GM19468 (cell line): ENCODE results near the gene SLC18A2.
"Not testable (repeated sequence)": the region's sequence is repeated elsewhere in the genome, so short reads cannot be mapped to it uniquely, and the experiment has no call there.

Source experiments
- ATAC-seq: cut with Tn5 transposase; IDR thresholded peaks from one replicate; pipeline ENCODE4 v1.9.1; 2021; ENCODE audit warnings: mild to moderate bottlenecking, moderate library complexity, moderate number of reproducible peaks; ENCODE audit not compliant: unreplicated experiment; ENCODE audit errors: extremely low read depth

The SLC18A2 gene

DNA sequence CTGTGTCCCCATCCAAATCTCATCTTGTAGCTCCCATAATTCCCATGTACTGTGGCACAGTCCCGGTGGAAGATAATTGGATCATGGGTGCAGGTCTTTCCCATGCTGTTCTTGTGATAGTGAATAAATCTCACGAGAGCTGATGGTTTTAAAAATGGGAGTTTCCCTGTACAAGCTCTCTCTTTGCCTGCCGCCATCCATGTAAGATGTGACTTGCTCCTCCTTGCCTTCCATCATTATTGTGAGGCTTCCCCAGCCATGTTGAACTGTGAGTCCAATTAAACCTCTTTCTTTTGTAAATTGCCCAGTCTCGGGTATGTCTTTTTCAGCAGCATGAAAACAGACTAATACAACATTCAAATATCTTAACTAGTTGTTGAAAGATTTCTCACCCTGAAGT, 10.8 kb upstream of the SLC18A2 start:
- ATAC-seq, result not testable (repeated sequence)

GRCh38 chr10:117237401-117237991, 3.4 kb upstream of the SLC18A2 start:
- ATAC-seq, result no peak

- no peak for ATAC-seq
Measured at GRCh38 chr10:117239051-117239450, 1.9 kb upstream of the SLC18A2 start.

GRCh38 chr10:117239721-117240620, 943 bp upstream of the SLC18A2 start:
- no peak for ATAC-seq

DNA sequence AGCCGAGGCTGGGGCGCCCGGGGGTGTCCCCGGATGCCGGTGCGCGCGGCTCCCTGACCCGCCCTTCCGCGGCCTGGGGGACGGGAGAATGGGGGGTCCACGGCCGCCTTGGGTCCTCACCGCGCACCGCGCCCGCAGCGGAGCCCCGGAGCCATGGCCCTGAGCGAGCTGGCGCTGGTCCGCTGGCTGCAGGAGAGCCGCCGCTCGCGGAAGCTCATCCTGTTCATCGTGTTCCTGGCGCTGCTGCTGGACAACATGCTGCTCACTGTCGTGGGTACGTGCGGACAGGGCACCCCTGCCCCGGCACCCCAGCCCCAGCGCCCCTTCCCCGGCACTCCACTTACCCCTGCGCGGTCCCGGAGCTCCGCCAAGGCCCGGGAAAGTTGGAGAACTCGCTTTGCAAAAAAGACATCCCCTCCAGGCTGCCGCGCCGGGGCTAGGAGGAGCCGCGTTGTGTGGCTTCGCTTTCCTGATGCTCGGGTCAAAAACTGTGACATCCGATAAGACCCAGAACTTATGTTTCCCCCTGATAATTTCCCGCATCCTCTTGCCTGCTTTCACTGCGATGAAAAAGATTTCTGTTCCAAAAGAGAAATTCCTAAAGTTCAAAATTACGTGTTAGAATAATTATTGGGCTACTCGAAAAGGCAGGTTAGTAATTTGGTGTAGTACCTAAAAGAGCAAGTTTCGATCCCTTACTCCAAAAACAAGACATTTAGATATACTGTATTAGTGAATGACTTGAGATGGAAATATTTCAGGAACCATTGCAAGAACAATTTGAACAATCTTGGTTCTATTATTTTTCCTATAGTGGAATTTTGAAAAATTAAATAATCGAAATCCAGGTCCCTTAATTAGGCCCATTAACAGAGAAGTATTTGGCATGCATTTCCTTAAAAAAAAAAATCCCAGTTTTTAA, 888 bp downstream of the SLC18A2 start:
- no peak for ATAC-seq

- no peak for ATAC-seq
Measured at GRCh38 chr10:117242463-117242832, 1.5 kb downstream of the SLC18A2 start.

GRCh38 chr10:117246997-117247671, 6.2 kb downstream of the SLC18A2 start:
- no peak for ATAC-seq

DNA sequence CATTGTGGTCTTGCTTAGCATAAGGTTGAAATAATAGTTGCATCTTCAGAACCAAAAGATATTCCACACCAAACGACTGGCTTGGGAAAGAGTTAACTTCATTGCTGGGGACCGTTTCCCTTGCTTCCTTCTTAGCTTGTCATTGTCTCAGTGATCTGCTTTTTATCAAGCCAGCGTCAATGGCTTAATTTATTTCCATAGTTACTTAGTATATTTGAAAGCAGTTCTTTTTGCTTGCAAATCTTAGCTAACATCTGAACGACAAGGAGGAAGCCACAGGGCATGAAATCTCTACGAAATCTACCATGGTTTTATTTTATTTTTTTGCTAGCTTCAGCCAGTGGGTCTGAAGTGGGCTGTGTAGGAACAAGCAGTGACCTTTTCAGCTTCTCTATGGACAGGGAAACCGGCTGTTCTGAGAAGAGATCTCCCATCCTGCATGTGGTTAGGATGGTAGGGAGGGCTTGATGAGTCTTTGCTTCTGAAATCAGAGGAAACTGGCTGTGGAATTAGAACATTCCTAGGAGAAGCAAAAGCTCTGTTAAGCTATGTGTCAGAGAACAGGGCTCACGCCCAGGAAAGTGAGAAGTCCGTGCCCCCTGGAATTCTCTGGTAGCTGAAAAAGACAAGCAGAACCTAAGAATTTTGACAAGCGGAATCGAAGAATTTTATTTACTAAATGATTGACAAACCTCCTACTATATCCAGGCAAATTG, 8.0 kb downstream of the SLC18A2 start:
- ATAC-seq, result no peak

DNA sequence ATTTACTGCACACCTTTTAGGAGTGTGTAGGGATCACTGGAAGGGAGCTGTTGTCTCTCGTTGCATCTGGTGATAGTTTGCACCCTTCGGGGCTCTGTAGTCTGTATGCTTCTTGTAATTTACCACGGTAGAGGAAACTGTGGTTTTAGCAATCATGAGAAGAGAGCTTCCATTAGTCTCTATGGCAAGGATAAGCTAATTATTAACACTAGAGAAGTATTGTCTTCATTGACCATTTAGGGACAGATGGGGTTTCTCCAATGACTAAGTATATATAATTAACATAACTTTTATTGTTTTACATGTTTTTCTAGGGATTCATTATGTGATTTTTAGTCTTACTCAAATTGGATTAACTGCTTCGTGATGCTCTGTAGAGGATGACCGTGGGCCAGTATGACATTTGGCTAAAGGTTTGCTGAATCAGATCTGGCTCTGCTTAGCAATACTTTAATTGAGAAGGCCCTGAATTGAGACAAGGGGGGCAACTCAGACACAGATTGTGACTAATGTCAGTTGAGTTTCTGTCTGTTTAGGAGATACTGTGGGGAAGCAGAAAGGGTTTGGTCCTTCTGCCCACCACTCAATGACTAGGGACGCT, 8.7 kb downstream of the SLC18A2 start:
- ATAC-seq, result no peak

DNA sequence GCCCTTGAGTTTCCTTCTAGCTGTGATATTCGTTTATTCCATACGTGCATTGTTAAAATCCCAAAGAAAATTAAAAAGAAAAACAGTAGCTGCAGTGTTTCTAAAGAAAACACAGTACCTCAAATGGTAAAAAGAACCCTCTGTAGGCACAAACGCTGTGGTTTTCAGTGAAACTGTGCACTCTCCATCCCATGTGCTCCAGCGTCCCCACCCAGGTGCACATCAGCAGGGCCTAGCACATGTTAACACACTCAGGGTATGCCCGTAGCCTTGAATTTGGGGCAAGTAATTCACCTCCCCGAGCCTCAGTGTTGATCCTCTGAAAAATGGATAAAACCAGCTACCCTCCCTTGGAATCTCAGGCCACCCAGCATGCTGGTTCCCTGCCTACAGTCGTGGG, 9.5 kb downstream of the SLC18A2 start:
- no peak for ATAC-seq

- no peak for ATAC-seq
Measured at GRCh38 chr10:117253908-117254307, 13.0 kb downstream of the SLC18A2 start.

DNA sequence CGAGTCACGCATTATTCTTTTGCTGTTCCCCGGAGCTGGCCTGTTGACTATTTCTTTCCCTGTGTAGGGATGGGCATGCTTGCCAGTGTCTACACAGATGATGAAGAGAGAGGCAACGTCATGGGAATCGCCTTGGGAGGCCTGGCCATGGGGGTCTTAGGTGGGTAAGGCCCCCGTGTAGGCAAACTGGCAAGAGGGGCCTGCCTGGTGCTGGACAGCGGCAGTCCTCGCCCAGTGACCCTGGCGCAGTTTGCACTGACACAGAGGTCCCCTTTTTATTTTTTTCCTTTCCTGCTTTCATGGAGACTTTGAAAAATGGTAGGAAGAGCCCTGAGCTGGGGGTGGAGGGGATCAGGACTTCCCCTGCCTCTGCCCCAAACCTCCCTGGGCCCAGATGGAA, 13.4 kb downstream of the SLC18A2 start:
- ATAC-seq, result no peak

DNA sequence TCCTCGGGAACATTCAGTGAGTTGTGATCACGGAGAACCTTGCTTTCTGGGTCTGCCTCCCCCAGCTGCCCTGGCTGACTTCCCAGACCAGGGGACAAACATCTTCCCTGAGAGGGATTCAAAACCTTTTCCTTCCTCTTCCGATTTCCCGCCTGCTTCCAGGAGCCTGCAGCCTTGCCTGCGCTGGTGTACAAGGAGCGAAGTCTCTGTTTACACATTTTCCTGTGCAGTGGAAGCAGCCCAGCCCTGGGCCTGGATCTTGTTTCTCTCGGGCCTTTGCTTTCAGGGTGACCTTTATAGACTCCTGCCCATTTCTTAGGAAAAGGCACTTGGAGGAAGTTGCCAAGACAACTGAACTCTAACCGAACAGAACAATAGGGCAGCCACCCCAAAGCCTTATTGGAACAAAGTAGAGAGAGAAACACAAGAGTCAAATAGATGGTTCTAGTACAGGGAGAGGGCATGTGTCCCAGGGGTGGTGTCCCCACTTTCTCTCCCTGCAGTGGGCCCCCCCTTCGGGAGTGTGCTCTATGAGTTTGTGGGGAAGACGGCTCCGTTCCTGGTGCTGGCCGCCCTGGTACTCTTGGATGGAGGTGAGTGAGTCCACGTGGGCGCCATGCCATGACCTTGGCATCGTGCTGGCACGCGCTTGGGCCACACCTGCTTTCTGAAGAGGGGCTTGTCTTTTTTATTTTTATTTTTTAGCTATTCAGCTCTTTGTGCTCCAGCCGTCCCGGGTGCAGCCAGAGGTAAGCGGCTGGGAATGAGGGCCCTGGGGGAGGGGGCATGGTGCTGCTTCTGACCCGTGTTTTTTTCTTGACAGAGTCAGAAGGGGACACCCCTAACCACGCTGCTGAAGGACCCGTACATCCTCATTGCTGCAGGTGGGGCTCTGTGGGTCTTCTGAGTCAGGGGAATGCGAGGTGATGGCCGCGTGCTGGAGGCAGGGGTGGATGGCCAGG, 14.1 kb downstream of the SLC18A2 start:
- no peak for ATAC-seq

GRCh38 chr10:117255835-117256460, 15.0 kb downstream of the SLC18A2 start:
- no peak for ATAC-seq

DNA sequence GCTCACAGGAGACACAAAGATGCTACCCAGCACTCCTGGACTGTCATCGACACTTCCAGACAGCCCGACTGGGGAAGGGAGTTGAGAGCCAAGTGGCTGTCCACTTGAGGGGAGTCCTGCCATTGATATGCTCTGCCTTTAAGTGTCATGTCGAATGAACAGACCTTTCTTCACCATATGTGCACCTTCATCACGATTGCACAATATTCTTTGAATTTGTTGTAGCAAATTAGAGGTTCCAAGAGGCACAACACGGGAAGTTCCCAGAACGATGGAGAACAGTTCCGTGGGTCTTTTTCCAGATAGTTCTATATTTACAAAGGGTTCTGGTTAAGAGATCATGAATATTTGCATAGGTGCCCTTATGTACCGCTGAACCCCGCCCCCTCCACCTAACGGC, 16.0 kb downstream of the SLC18A2 start:
- no peak for ATAC-seq

DNA sequence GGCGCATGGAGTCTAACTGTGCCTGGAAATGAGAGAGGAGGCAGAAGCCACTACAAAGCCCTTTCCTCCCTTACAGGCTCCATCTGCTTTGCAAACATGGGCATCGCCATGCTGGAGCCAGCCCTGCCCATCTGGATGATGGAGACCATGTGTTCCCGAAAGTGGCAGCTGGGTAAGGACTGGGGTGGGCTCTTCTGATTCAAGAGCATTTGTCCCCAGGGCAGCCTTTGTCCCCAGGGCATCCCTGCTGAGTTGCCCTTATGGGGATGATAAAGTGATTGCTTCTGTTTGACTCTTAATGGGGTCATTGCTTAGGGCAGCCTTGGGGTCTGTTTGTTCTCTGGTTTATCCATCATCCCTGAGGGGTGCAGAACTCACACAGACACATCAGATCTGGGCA, 16.8 kb downstream of the SLC18A2 start:
- no peak for ATAC-seq

DNA sequence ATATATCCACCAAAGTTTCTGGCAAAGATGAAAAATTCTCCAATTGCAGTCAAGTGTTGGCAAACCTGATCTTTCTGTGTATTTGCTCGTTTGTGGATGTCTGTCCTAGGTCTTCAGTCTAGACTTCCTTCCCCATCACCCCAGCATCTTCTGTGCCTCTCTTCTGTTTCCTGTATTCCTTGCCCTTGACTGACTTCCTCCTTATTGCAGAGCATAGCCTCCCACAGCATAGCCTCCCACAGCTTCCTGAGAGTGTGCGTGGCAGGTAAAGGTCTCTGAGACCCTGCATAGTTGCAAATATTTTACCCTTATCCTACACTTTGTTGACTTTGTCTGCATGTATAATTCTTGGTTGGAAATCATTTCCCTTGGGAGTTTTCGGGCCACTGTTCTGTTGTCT, 18.4 kb downstream of the SLC18A2 start:
- ATAC-seq, result no peak

DNA sequence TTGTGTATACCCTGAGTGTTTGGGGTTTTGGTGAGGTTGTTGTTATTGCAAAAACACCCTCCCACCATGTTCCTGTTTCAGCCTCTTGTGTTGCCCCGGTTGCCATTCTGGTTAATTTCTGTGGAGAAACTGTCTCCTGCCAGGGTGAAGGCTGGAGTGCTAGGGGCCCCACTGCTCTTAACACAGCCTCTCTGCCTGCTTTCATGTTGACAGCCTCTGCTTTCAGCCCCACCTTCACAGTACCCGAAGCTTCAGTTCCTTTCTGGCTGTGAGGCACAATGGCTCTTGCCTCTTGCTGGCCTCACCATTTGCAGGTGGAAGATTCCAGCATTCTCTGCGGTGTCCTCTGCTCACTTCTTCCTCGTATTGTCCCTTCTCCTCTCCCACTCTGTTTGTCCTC, 19.2 kb downstream of the SLC18A2 start:
- ATAC-seq, result no peak
